Endodermal cell (in vitro differentiated cells): ENCODE data around the gene LRRC43. TPM values are rescaled to one million over a fixed set of nuclear protein-coding genes. Genes with fewer than 3 reads are reported as not detected.

Experiments
- DNase-seq: peaks from one replicate; pipeline ENCODE4 v3.0.0-alpha.2; 2017
- H3K27ac ChIP-seq: 2 replicates; pipeline ENCODE4 v1.5.1; 2013; ENCODE audit warnings: mild to moderate bottlenecking, low read depth, low read length, moderate library complexity
- H3K27me3 ChIP-seq: 2 replicates; pipeline ENCODE4 v1.6.1; 2013; ENCODE audit warnings: mild to moderate bottlenecking, low read length, moderate library complexity; ENCODE audit not compliant: insufficient read depth, control insufficient read depth, poor library complexity, severe bottlenecking
- H3K36me3 ChIP-seq: 2 replicates; pipeline ENCODE4 v1.7.0; 2013; ENCODE audit warnings: mild to moderate bottlenecking, low read length, moderate library complexity; ENCODE audit not compliant: control insufficient read depth, insufficient read depth
- H3K4me1 ChIP-seq: one replicate; pipeline ENCODE4 v1.7.0; 2013; ENCODE audit warnings: low read length; ENCODE audit not compliant: control insufficient read depth, insufficient read depth
- H3K4me3 ChIP-seq: 2 replicates; pipeline ENCODE4 v1.5.1; 2013; ENCODE audit warnings: mild to moderate bottlenecking, low read length, moderate library complexity
- H3K9ac ChIP-seq: 2 replicates; pipeline ENCODE4 v1.6.1; 2013; ENCODE audit warnings: mild to moderate bottlenecking, low read length, moderate library complexity; ENCODE audit not compliant: poor library complexity, severe bottlenecking; ENCODE audit errors: extremely low read depth
- H3K9me3 ChIP-seq: 2 replicates; pipeline ENCODE4 v1.6.1; 2013; ENCODE audit warnings: mild to moderate bottlenecking, low read length, moderate library complexity; ENCODE audit not compliant: control insufficient read depth
- H3K27ac Mint-ChIP-seq: 2 replicates; pipeline ENCODE4 v1.8.0; 2020; ENCODE audit warnings: mixed read lengths
- H3K27me3 Mint-ChIP-seq: 2 replicates; pipeline ENCODE4 v1.8.0; 2021; ENCODE audit warnings: mild to moderate bottlenecking, mixed read lengths; ENCODE audit not compliant: insufficient read depth
- H3K36me3 Mint-ChIP-seq: 2 replicates; pipeline ENCODE4 v1.8.0; 2020; ENCODE audit warnings: low read depth, mixed read lengths
- H3K4me1 Mint-ChIP-seq: 2 replicates; pipeline ENCODE4 v1.8.0; 2020; ENCODE audit warnings: mixed read lengths
- H3K4me3 Mint-ChIP-seq: 2 replicates; pipeline ENCODE4 v1.8.0; 2020; ENCODE audit warnings: mild to moderate bottlenecking, moderate library complexity, mixed read lengths
- H3K9me3 Mint-ChIP-seq: 2 replicates; pipeline ENCODE4 v1.8.0; 2020; ENCODE audit warnings: mild to moderate bottlenecking, mixed read lengths
- CTCF ChIP-seq: fragments of 200-600 bp; sonication (generic); conservative IDR thresholded peaks from 2 replicates; pipeline ENCODE4 v1.5.0; 2021; ENCODE audit warnings: antibody characterized with exemption, mild to moderate bottlenecking
- WGBS, 2 experiments: methylation state at CpG; one replicate each; pipeline versions ENCODE4 v1.1.5 to v1.1.7; 2013; ENCODE audit warnings: missing lambda C conversion rate in 2 of 2, mixed read lengths in 1 of 2; ENCODE audit not compliant: insufficient coverage in 1 of 2, insufficient read length in 1 of 2; 5-methylcytosine and 5-hydroxymethylcytosine counted together
- total RNA-seq, 2 donors: library from RNA; stranded (reverse); fragmentation: NEBNext Ultra II Directional in 1 of 2; extraction: Animal tissue kit (Norgen Biotek cat#: 25700) in 1 of 2; gene quantifications; 2 replicates in 1 of 2; 3 replicates in 1 of 2; pipeline ENCODE4 v1.2.1, GENCODE V29; 2021

The LRRC43 gene
- total RNA-seq, 2 donors from 2014 or later = 1.5 to 2.4 TPM

GRCh38 chr12:122207391-122207790, 24.5 kb downstream of the LRRC43 start:
- peaks cover 17% of the 10 kb centered on the region for H3K27me3 ChIP-seq
- H3K36me3 ChIP-seq = peaks cover 53% of the 10 kb centered on the region
- H3K36me3 Mint-ChIP-seq = peaks cover 40% of the 10 kb centered on the region
- no peak overlapping the region for H3K27ac Mint-ChIP-seq
- no peaks in the 10 kb centered on the region for H3K4me1 ChIP-seq
- H3K4me3 ChIP-seq = no peak overlapping the region
- H3K4me3 Mint-ChIP-seq = no peak overlapping the region
- H3K4me1 Mint-ChIP-seq = peaks cover 5% of the 10 kb centered on the region
- no peak overlapping the region for H3K27ac ChIP-seq
- H3K9me3 Mint-ChIP-seq = no peaks in the 10 kb centered on the region
- no peaks in the 10 kb centered on the region for H3K9me3 ChIP-seq
- no peak for DNase-seq
- peaks cover 35% of the 10 kb centered on the region for H3K27me3 Mint-ChIP-seq
- 96 to 97% methylated on average over 5 to 8 of the region's 8 CpGs for WGBS, 2 experiments
- TF ChIP-seq CTCF = no peak
- H3K9ac ChIP-seq = no peak overlapping the region

- no peak overlapping the region for H3K4me3 ChIP-seq
- H3K9me3 ChIP-seq = no peaks in the 10 kb centered on the region
- Mint-ChIP-seq H3K4me3 (no peak overlapping the region), H3K9me3 (no peaks in the 10 kb centered on the region), H3K4me1 (peaks cover 3% of the 10 kb centered on the region), H3K27me3 (peaks cover 28% of the 10 kb centered on the region), H3K36me3 (peaks cover 43% of the 10 kb centered on the region), H3K27ac (no peak overlapping the region)
- WGBS, 2 experiments = 95 to 97% methylated on average over 18 of the region's 18 CpGs
- no peaks in the 10 kb centered on the region for H3K4me1 ChIP-seq
- no peak overlapping the region for H3K27ac ChIP-seq
- TF ChIP-seq CTCF = no peak
- H3K9ac ChIP-seq = no peak overlapping the region
- H3K27me3 ChIP-seq = peaks cover 17% of the 10 kb centered on the region
- DNase-seq = no peak
- peaks cover 61% of the 10 kb centered on the region for H3K36me3 ChIP-seq
Measured at GRCh38 chr12:122208073-122208820, 25.3 kb downstream of the LRRC43 start.

- H3K4me3 ChIP-seq = no peak overlapping the region
- no peak overlapping the region for H3K27ac ChIP-seq
- TF ChIP-seq CTCF = no peak
- H3K4me1 Mint-ChIP-seq = no peaks in the 10 kb centered on the region
- no peak for DNase-seq
- H3K4me3 Mint-ChIP-seq = no peak overlapping the region
- WGBS, 2 experiments = 98 to 100% methylated on average over 3 to 5 of the region's 5 CpGs
- peaks cover 92% of the 10 kb centered on the region for H3K36me3 ChIP-seq
- no peaks in the 10 kb centered on the region for H3K9me3 Mint-ChIP-seq
- no peaks in the 10 kb centered on the region for H3K27me3 Mint-ChIP-seq
- H3K27me3 ChIP-seq = no peaks in the 10 kb centered on the region
- H3K9me3 ChIP-seq = no peaks in the 10 kb centered on the region
- H3K4me1 ChIP-seq = no peaks in the 10 kb centered on the region
- no peak overlapping the region for H3K9ac ChIP-seq
- H3K27ac Mint-ChIP-seq = no peak overlapping the region
- H3K36me3 Mint-ChIP-seq = peaks cover 75% of the 10 kb centered on the region
Measured at GRCh38 chr12:122215771-122216170, 32.8 kb downstream of the LRRC43 start.
